Activated CD4-positive, alpha-beta memory T cell treated with anti-CD3 and anti-CD28 coated beads, Interleukin-2, amount 10 ng/mL, durations not matched to agents 7 days and 5 days (primary cell): ENCODE results near the gene BUB3. TPM values are rescaled to one million over a fixed set of nuclear protein-coding genes. Genes with fewer than 3 reads are reported as not detected.

Experiments used
- CTCF ChIA-PET: fragments of 350-600 bp; sonication (Branson Sonifier 250); formaldehyde crosslinking; loops from one replicate; lab custom pipeline; 2021; ENCODE audit warnings: antibody characterized with exemption, inconsistent platforms; lab: Charles Lee
- POLR2A ChIA-PET: fragments of 350-600 bp; sonication (Branson Sonifier 250); formaldehyde crosslinking; loops from one replicate; lab custom pipeline; 2021; ENCODE audit warnings: antibody characterized with exemption; lab: Charles Lee
- DNase-seq: peaks from one replicate; pipeline ENCODE4 v3.0.0-alpha.2; 2020
- H3K27ac Mint-ChIP-seq: one replicate; pipeline ENCODE4 v1.8.0; 2021; ENCODE audit warnings: mild to moderate bottlenecking, mixed read lengths
- H3K27me3 Mint-ChIP-seq: one replicate; pipeline ENCODE4 v1.8.0; 2021; ENCODE audit warnings: mixed read lengths
- H3K36me3 Mint-ChIP-seq: one replicate; pipeline ENCODE4 v1.8.0; 2021; ENCODE audit warnings: low read depth, mixed read lengths
- H3K4me1 Mint-ChIP-seq: one replicate; pipeline ENCODE4 v1.8.0; 2021; ENCODE audit warnings: mixed read lengths
- H3K4me3 Mint-ChIP-seq: one replicate; pipeline ENCODE4 v1.8.0; 2021; ENCODE audit warnings: mild to moderate bottlenecking, mixed read lengths
- H3K9me3 Mint-ChIP-seq: one replicate; pipeline ENCODE4 v1.8.0; 2021; ENCODE audit warnings: mixed read lengths
- total RNA-seq, 2 experiments: library from RNA; stranded (reverse); gene quantifications; one replicate each; pipeline ENCODE4 v1.2.3, GENCODE V29; 2021

BUB3 gene
- total RNA-seq, 2 experiments from 2014 or later: 266 to 275 TPM

- Mint-ChIP-seq H3K4me1 (peaks cover 51% of the 10 kb centered on the region), H3K27ac (no peak overlapping the region), H3K9me3 (no peaks in the 10 kb centered on the region), H3K27me3 (peaks cover 48% of the 10 kb centered on the region), H3K4me3 (peak overlapping the region; percentile 61), H3K36me3 (peaks cover 21% of the 10 kb centered on the region)
- POLR2A ChIA-PET: interaction anchor here (1.0 to 4.1 kb wide), 4 partner anchors 11 to 22 kb away, joined by 3 to 27 read pairs (median 4); no protein-coding TSS in a partner anchor
- CTCF ChIA-PET: interaction anchor here (0.8 to 3.2 kb wide), 4 partner anchors 11 to 144 kb away, joined by 3 to 21 read pairs (median 8); no protein-coding TSS in a partner anchor
- DNase-seq: no peak
These were observed 3.8 kb upstream of the BUB3 start for GRCh38 chr10:123150271-123150985.

DNA sequence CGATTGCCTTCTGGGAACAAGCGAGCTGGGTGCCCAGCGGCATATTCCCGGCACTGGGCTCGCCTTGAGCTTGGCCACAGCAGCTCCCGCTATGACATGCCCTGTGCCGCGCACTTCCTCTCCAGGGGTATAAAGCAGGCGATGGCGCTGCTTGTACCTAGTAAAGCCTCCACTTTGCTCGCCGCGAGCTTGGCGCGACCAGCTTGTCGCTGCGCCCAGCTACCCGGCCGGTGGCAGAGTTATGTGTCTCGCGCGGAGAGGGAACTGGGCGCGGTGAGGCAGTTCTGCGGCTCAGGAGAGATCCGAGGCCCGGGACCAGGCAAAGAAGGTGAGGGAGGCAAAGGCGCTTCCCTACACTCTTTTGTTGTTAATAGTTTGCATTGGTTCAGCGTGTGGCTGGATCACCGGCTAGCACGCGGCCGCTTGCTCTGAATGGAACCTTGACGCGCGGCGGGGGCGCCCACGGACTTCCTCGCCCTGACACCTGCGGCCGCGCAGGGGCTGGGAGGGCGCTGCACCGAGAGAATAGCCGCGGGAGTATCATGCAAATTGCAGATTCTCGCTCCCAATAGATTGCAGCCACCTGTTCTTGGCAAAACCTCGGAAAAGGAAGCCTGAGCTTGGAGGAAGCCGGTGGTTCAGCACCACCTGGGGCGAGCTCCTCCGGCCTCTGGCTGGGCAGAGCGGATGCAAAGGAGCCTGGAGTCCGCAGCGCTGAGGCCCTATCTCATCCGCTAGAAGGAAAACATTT lies 3.0 kb upstream of the BUB3 start:
- Mint-ChIP-seq H3K4me1 (peaks cover 49% of the 10 kb centered on the region), H3K27ac (no peak overlapping the region)

GRCh38 chr10:123151737-123152135 lies 2.5 kb upstream of the BUB3 start:
- H3K36me3 Mint-ChIP-seq: peaks cover 32% of the 10 kb centered on the region
- ChIA-PET CTCF (interaction anchor here (2.4 to 3.2 kb wide), 2 partner anchors 12 to 18 kb away, joined by 13 to 21 read pairs; no protein-coding TSS in a partner anchor), POLR2A (interaction anchor here (4.1 kb wide), 1 partner anchor 12 kb away, joined by 27 read pairs; no protein-coding TSS in a partner anchor)
- H3K9me3 Mint-ChIP-seq: no peaks in the 10 kb centered on the region
- peaks cover 53% of the 10 kb centered on the region for H3K4me1 Mint-ChIP-seq
- peak overlapping the region; percentile 54 for H3K4me3 Mint-ChIP-seq
- H3K27ac Mint-ChIP-seq: no peak overlapping the region
- H3K27me3 Mint-ChIP-seq: peaks cover 39% of the 10 kb centered on the region
- no peak for DNase-seq

More for the DNA sequence above, 3.0 kb upstream of the BUB3 start:
- POLR2A ChIA-PET: interaction anchor here (1.1 to 4.1 kb wide), 3 partner anchors 10 to 21 kb away, joined by 3 to 27 read pairs (median 4); no protein-coding TSS in a partner anchor
- no peak for DNase-seq
- H3K9me3 Mint-ChIP-seq: no peaks in the 10 kb centered on the region
- H3K36me3 Mint-ChIP-seq: peaks cover 28% of the 10 kb centered on the region
- peak overlapping the region; percentile 54 for H3K4me3 Mint-ChIP-seq
- peaks cover 43% of the 10 kb centered on the region for H3K27me3 Mint-ChIP-seq
- CTCF ChIA-PET: interaction anchor here (0.8 to 3.2 kb wide), 4 partner anchors 11 to 145 kb away, joined by 3 to 21 read pairs (median 8); no protein-coding TSS in a partner anchor

- Mint-ChIP-seq H3K4me1 (peaks cover 64% of the 10 kb centered on the region), H3K36me3 (peaks cover 46% of the 10 kb centered on the region), H3K4me3 (peak overlapping the region; percentile 99), H3K9me3 (no peaks in the 10 kb centered on the region), H3K27ac (peak overlapping the region; percentile 100), H3K27me3 (peaks cover 30% of the 10 kb centered on the region)
- ChIA-PET CTCF (interaction anchor here (0.8 to 1.3 kb wide), 6 partner anchors 8 to 143 kb away, joined by 3 to 7 read pairs (median 4); no protein-coding TSS in a partner anchor), POLR2A (interaction anchor here (0.5 to 2.2 kb wide), 16 partner anchors 9 to 1265 kb away, joined by 3 to 15 read pairs (median 4); partner anchors contain the start of genes ACADSB, C10orf88, IKZF5 and OAT)
- no peak for DNase-seq
These were observed 613 bp upstream of the BUB3 start for GRCh38 chr10:123153486-123154091.

DNA sequence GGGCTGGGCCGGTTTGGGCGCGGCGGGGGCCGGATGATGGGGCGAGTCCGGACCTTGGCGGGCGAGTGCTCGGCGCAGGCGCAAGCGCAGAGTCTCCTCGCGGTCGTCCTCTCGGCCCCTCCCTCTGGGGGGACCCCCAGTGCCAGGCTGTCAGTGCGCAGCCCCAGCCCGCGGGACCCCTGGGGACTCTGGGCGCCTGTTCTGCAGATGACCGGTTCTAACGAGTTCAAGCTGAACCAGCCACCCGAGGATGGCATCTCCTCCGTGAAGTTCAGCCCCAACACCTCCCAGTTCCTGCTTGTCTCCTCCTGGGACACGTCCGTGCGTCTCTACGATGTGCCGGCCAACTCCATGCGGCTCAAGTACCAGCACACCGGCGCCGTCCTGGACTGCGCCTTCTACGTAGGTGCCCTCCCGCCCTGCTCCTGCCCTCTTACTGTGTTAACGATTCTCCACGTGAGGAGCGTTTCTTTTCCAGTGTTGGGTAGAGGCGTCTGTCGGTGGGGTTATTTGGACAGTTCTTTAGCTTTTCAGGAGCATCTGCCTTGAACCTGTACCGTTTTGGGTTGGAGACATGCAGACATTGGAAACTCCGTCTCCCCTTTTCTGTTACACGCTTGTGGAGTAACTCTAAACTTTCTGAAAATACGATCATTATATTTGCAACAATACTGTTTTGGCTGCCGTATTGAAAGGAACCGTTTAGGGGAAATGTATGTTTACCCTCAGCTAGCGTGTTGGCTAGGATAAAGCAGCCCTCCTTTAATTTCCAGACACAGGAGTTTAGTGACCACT lies 706 bp downstream of the BUB3 start:
- POLR2A ChIA-PET: interaction anchor here (1.0 to 2.2 kb wide), 10 partner anchors 8 to 200 kb away, joined by 3 to 15 read pairs (median 4); partner anchors contain the start of genes ACADSB, C10orf88 and IKZF5
- Mint-ChIP-seq H3K36me3 (peaks cover 53% of the 10 kb centered on the region), H3K27me3 (peaks cover 20% of the 10 kb centered on the region), H3K4me1 (peaks cover 69% of the 10 kb centered on the region), H3K4me3 (peak overlapping the region; percentile 99), H3K9me3 (no peaks in the 10 kb centered on the region), H3K27ac (peak overlapping the region; percentile 100)
- CTCF ChIA-PET: interaction anchor here (1.2 kb wide), 1 partner anchor 10 kb away, joined by 4 read pairs; no protein-coding TSS in a partner anchor
- DNase-seq: peak; percentile 60

GRCh38 chr10:123156078-123156477 lies 1.9 kb downstream of the BUB3 start:
- Mint-ChIP-seq H3K36me3 (peaks cover 64% of the 10 kb centered on the region), H3K9me3 (no peaks in the 10 kb centered on the region), H3K27ac (peak overlapping the region; percentile 73), H3K27me3 (peaks cover 11% of the 10 kb centered on the region), H3K4me3 (peak overlapping the region; percentile 99), H3K4me1 (peaks cover 70% of the 10 kb centered on the region)
- ChIA-PET CTCF (interaction anchor here (1.2 kb wide), 1 partner anchor 9 kb away, joined by 4 read pairs; no protein-coding TSS in a partner anchor), POLR2A (interaction anchor here (1.0 to 1.5 kb wide), 5 partner anchors 9 to 150 kb away, joined by 3 to 5 read pairs (median 4); no protein-coding TSS in a partner anchor)
- no peak for DNase-seq

DNA sequence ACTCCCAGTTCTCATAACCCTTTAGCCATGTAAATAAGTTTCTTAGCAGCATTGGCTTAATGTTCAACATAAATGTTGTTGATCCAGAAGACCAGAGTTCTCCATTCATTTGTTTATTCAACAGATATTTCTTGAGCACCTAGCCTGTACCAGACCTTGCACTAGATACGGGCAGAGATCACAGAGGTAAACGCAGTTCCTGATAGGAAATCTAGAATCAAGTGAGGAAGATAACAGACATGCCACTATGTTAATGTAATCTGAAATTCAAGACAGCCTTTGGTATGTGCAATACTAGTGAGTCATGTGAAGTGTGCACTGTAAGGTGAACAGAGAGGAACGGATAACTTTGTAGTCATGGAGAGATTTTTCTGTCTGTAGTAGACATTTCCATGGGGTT lies 3.0 kb downstream of the BUB3 start:
- no peak for DNase-seq
- peaks cover 71% of the 10 kb centered on the region for H3K4me1 Mint-ChIP-seq
- H3K4me3 Mint-ChIP-seq: peak overlapping the region; percentile 99
- no peaks in the 10 kb centered on the region for H3K9me3 Mint-ChIP-seq
- ChIA-PET CTCF (no interaction called here), POLR2A (no interaction called here)
- peaks cover 74% of the 10 kb centered on the region for H3K36me3 Mint-ChIP-seq
- H3K27ac Mint-ChIP-seq: peak overlapping the region; percentile 3
- peaks cover 2% of the 10 kb centered on the region for H3K27me3 Mint-ChIP-seq

- Mint-ChIP-seq H3K4me3 (peak overlapping the region; percentile 99), H3K9me3 (no peaks in the 10 kb centered on the region), H3K27ac (no peak overlapping the region), H3K4me1 (peaks cover 75% of the 10 kb centered on the region), H3K27me3 (no peaks in the 10 kb centered on the region), H3K36me3 (peaks cover 86% of the 10 kb centered on the region)
- no peak for DNase-seq
- ChIA-PET CTCF (no interaction called here), POLR2A (interaction anchor here (1.1 kb wide), 1 partner anchor 9 kb away, joined by 3 read pairs; no protein-coding TSS in a partner anchor)
These were observed 4.5 kb downstream of the BUB3 start for GRCh38 chr10:123158682-123159081.

DNA sequence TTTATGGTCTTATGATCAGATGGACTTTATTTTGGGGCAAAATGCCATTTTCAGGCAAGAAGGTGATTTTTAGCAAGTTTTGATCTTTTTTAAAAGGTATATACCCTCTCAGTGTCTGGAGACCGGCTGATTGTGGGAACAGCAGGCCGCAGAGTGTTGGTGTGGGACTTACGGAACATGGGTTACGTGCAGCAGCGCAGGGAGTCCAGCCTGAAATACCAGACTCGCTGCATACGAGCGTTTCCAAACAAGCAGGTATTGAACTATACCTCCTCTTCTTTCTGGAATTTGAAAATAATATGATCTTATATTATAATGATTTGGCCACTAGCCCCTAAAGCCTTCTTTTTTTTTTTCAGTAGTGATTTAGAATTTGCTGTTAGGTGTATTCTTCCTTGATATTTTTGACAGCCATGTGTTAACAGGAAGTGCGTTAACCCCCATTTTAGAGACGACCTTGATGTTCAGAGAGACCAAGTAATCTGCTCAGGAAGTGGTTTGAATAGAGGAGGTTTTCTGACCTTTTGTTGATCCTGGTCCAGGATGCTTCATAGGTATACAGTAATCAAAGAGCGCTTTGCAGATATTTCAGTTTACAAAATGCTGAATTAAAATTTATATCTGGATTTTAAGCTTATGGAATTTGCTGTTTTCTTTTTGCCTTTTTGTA lies 6.2 kb downstream of the BUB3 start:
- POLR2A ChIA-PET: interaction anchor here (0.6 to 1.2 kb wide), 3 partner anchors 10 to 114 kb away, joined by 3 to 4 read pairs (median 3); no protein-coding TSS in a partner anchor
- no peaks in the 10 kb centered on the region for H3K9me3 Mint-ChIP-seq
- peak overlapping the region; percentile 76 for H3K27ac Mint-ChIP-seq
- CTCF ChIA-PET: no interaction called here
- no peaks in the 10 kb centered on the region for H3K27me3 Mint-ChIP-seq
- peaks cover 77% of the 10 kb centered on the region for H3K4me1 Mint-ChIP-seq
- DNase-seq: no peak
- peaks cover 90% of the 10 kb centered on the region for H3K36me3 Mint-ChIP-seq
- peak overlapping the region; percentile 54 for H3K4me3 Mint-ChIP-seq

DNA sequence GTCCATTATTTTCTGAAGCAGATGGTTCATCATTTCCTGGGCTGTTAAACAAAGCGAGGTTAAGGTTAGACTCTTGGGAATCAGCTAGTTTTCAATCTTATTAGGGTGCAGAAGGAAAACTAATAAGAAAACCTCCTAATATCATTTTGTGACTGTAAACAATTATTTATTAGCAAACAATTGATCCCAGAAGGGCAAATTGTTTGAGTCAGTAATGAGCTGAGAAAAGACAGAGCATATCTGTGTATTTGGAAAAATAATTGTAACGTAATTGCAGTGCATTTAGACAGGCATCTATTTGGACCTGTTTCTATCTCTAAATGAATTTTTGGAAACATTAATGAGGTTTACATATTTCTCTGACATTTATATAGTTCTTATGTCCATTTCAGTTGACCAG lies 10.1 kb downstream of the BUB3 start:
- peaks cover 88% of the 10 kb centered on the region for H3K36me3 Mint-ChIP-seq
- H3K27me3 Mint-ChIP-seq: no peaks in the 10 kb centered on the region
- POLR2A ChIA-PET: interaction anchor here (0.9 to 1.8 kb wide), 3 partner anchors 8 to 85 kb away, joined by 3 to 10 read pairs (median 4); partner anchors contain the start of gene BUB3
- CTCF ChIA-PET: interaction anchor here (1.1 kb wide), 1 partner anchor 9 kb away, joined by 4 read pairs; no protein-coding TSS in a partner anchor
- no peak for DNase-seq
- no peaks in the 10 kb centered on the region for H3K9me3 Mint-ChIP-seq
- H3K4me1 Mint-ChIP-seq: peaks cover 49% of the 10 kb centered on the region
- H3K27ac Mint-ChIP-seq: no peak overlapping the region
- H3K4me3 Mint-ChIP-seq: no peak overlapping the region
